Small intestine (tissue), 7 donors: ENCODE measurements around the gene TGFBI. TPM values are rescaled to one million over a fixed set of nuclear protein-coding genes. Genes with fewer than 3 reads are reported as not detected.

Source experiments
- DNase-seq, 2 donors: peaks; one replicate each; pipeline versions ENCODE4 v3.0.0 to v3.0.0-alpha.2; 2013
- FAIRE-seq: peaks from 2 replicates; lab custom pipeline; 2012; peaks lifted over from hg19 to GRCh38; lab: Jason Lieb, UNC
- H3K27ac ChIP-seq, 3 donors: one replicate each; pipeline ENCODE4 v1.5.1; 2013; ENCODE audit warnings: low read length in 2 of 3, mild to moderate bottlenecking in 2 of 3, control low read depth in 1 of 3, inconsistent platforms in 1 of 3, low read depth in 1 of 3, moderate library complexity in 1 of 3
- H3K27me3 ChIP-seq, 3 donors: one replicate each; pipeline ENCODE4 v1.6.1; 2013; ENCODE audit warnings: low read length in 3 of 3, inconsistent platforms in 1 of 3; ENCODE audit not compliant: control insufficient read depth in 3 of 3, insufficient read depth in 3 of 3
- H3K36me3 ChIP-seq, 3 donors: one replicate each; pipeline ENCODE4 v1.6.1; 2013; ENCODE audit warnings: low read length in 3 of 3, inconsistent platforms in 1 of 3, low read depth in 1 of 3, mild to moderate bottlenecking in 1 of 3, moderate library complexity in 1 of 3; ENCODE audit not compliant: control insufficient read depth in 3 of 3, insufficient read depth in 2 of 3
- H3K4me1 ChIP-seq, 3 donors: one replicate each; pipeline ENCODE4 v1.6.1; 2013; ENCODE audit warnings: low read length in 2 of 3, inconsistent platforms in 1 of 3, low read depth in 1 of 3, mild to moderate bottlenecking in 1 of 3, moderate library complexity in 1 of 3; ENCODE audit not compliant: control insufficient read depth in 3 of 3, insufficient read depth in 2 of 3
- H3K4me3 ChIP-seq, 3 donors: one replicate each; pipeline ENCODE4 v1.5.1; 2013; ENCODE audit warnings: low read length in 3 of 3, control low read depth in 1 of 3, inconsistent platforms in 1 of 3, low read depth in 1 of 3, mild to moderate bottlenecking in 1 of 3, moderate library complexity in 1 of 3
- H3K9me3 ChIP-seq, 2 donors: one replicate each; pipeline ENCODE4 v1.6.1; 2013; ENCODE audit warnings: low read depth in 1 of 2, low read length in 1 of 2; ENCODE audit not compliant: control insufficient read depth in 2 of 2, insufficient read depth in 1 of 2
- WGBS, 3 donors: extraction: QIAGEN DNeasy Blood & Tissue Kit; methylation state at CpG; one replicate each; pipeline ENCODE4 v1.1.7; 2013; 5-methylcytosine and 5-hydroxymethylcytosine counted together
- polyA plus RNA-seq, 4 donors: library from polyadenylated mRNA; stranded (reverse) in 3 of 4; unstranded in 1 of 4; fragments of 200-250 nt in 3 of 4; fragments of 120-200 nt in 1 of 4; gene quantifications; one replicate each; pipeline versions ENCODE4 v1.2.1 to v1.2.3, GENCODE V29; 2013
- donor health status: healthy with polysubstance abuse.
- donor health status: control.
- donor health status: control.
- donor health status: Bipolar disorder and iron deficiency.
- donor health status: healthy.

The TGFBI gene
- polyA plus RNA-seq, 4 donors, result 4.2 to 114 (median 48.3) TPM

DNA sequence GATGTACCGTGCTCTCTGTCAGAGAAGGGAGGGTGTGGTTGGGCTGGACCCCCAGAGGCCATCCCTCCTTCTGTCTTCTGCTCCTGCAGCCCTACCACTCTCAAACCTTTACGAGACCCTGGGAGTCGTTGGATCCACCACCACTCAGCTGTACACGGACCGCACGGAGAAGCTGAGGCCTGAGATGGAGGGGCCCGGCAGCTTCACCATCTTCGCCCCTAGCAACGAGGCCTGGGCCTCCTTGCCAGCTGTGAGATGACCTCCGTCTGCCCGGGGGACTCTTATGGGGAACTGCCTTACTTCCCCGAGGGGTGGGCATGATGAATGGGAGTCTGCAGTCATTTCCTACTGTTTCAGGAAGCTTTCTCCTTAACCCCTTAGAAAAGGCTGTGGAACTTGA lies 17.5 kb downstream of the TGFBI start:
- Histone ChIP-seq H3K27ac (no peak overlapping the region), H3K27me3 (no peaks in the 10 kb centered on the region), H3K4me1 (peaks cover 0 to 7% (median 3%) of the 10 kb centered on the region in 3 donors), H3K36me3 (peaks cover 0 to 24% (median 0%) of the 10 kb centered on the region in 3 donors), H3K9me3 (no peaks in the 10 kb centered on the region), H3K4me3 (no peak overlapping the region)
- DNase-seq (no peak), FAIRE-seq (no peak)
- whole genome bisulfite sequencing, 3 donors, result 85 to 88% (median 87%) methylated on average over 12 of the region's 12 CpGs

- no peak for DNase-seq
- no peak for FAIRE-seq
- Histone ChIP-seq H3K9me3 (no peaks in the 10 kb centered on the region), H3K36me3 (peaks cover 0 to 28% (median 0%) of the 10 kb centered on the region in 3 donors), H3K27ac (no peak overlapping the region), H3K27me3 (no peaks in the 10 kb centered on the region), H3K4me3 (no peak overlapping the region), H3K4me1 (peaks cover 0 to 4% (median 3%) of the 10 kb centered on the region in 3 donors)
- WGBS, 3 donors, result 80 to 94% (median 87%) methylated on average over 8 of the region's 8 CpGs
These were observed 19.1 kb downstream of the TGFBI start for GRCh38 chr5:136047858-136048257.

DNA sequence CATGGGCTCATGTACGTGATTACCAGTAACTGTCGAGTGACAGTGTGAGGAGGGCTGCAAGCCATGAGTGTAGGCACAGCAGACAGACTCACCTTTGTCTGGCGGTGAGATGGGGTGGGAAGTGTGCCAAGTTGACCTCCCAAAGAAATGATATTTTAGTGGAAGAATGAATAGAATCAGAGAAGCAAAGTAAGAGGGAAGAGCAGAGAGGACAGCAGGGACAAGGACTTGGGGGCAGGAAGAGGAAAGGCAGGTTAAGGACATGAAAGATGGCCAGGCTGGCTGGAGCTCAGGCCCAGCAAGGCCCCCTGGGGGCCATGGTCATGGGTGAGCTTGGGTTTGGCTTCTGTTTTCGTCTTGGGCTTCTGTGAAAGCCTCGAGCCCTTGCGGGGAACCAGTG lies 20.2 kb downstream of the TGFBI start:
- FAIRE-seq (no peak), DNase-seq (no peak)
- Histone ChIP-seq H3K27me3 (no peaks in the 10 kb centered on the region), H3K27ac (no peak overlapping the region), H3K4me1 (peaks cover 0 to 11% (median 0%) of the 10 kb centered on the region in 3 donors), H3K9me3 (no peaks in the 10 kb centered on the region), H3K4me3 (no peak overlapping the region), H3K36me3 (peaks cover 0 to 28% (median 0%) of the 10 kb centered on the region in 3 donors)
- 92 to 94% (median 94%) methylated on average over 6 of the region's 6 CpGs for WGBS, 3 donors

DNA sequence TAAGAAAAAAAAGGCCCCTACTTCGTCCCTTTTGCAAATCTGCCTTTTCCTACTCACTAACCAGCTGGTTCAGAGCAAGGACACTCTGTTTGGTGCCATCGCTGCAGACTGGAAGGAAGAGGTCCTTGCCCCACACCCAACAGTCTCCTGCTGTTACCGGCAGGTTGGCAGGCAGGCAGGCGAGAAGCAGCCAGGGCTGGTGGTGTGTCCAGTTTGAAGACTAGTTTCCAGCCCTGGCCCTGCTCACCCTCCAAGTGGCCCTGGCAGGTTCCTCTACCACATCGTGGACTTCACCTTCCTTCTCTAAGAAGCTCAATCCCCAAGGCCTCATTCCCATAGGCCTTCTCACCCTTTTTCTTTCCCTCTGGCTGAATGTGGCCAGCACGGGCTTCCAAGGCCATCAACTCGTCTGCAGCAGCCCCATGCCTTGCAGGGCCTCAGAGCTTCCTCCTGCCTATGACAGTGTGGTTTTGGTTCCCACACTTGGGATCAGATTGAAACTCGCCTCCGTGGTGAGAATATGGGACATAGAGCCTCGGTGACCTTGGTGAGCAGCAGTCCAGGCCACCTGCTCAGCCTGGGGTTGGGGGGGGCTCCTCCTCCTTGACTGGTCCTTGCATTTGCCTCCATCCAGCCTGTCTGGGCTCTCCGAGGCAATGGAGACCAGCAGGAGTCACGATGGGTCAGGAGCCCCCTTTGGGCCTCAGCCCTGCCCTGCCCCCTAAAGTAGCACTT lies 22.9 kb downstream of the TGFBI start:
- peaks cover 0 to 19% (median 0%) of the 10 kb centered on the region in 3 donors for H3K4me1 ChIP-seq
- peaks cover 0 to 25% (median 0%) of the 10 kb centered on the region in 3 donors for H3K36me3 ChIP-seq
- DNase-seq (no peak), FAIRE-seq (no peak)
- 82 to 86% (median 86%) methylated on average over 12 of the region's 12 CpGs for WGBS, 3 donors
- no peak overlapping the region for H3K27ac ChIP-seq
- no peak overlapping the region for H3K4me3 ChIP-seq
- H3K9me3 ChIP-seq, result no peaks in the 10 kb centered on the region
- no peaks in the 10 kb centered on the region for H3K27me3 ChIP-seq

DNA sequence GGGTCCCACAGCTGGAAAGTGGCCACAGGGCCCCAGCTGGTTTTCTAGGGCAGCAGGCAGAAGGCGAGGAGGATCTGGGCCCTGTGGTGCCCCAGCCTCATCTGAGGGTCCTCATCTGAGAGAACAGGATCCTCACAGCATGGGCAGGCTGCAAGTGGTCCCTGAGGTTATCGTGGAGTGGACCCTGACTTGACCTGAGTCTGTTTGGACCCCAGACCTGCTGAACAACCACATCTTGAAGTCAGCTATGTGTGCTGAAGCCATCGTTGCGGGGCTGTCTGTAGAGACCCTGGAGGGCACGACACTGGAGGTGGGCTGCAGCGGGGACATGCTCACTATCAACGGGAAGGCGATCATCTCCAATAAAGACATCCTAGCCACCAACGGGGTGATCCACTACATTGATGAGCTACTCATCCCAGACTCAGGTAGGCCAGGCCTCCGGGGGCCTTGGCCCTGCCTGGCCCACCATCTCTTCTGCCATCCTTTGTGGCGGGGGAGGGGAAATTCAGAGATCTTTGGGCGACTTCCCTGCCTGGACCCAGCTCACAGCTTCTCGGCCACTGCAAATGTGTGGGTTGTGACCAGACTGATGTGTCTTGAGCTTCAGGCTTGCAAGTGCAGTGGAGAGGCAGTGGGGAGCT lies 24.0 kb downstream of the TGFBI start:
- Histone ChIP-seq H3K27me3 (no peaks in the 10 kb centered on the region), H3K4me1 (peaks cover 0 to 29% (median 0%) of the 10 kb centered on the region in 3 donors), H3K27ac (peak overlapping the region in 1 of 3 donors; percentile 63), H3K4me3 (no peak overlapping the region), H3K36me3 (peaks cover 0 to 22% (median 0%) of the 10 kb centered on the region in 3 donors), H3K9me3 (no peaks in the 10 kb centered on the region)
- 92 to 95% (median 93%) methylated on average over 13 of the region's 13 CpGs for WGBS, 3 donors
- no peak for DNase-seq
- FAIRE-seq, result no peak

DNA sequence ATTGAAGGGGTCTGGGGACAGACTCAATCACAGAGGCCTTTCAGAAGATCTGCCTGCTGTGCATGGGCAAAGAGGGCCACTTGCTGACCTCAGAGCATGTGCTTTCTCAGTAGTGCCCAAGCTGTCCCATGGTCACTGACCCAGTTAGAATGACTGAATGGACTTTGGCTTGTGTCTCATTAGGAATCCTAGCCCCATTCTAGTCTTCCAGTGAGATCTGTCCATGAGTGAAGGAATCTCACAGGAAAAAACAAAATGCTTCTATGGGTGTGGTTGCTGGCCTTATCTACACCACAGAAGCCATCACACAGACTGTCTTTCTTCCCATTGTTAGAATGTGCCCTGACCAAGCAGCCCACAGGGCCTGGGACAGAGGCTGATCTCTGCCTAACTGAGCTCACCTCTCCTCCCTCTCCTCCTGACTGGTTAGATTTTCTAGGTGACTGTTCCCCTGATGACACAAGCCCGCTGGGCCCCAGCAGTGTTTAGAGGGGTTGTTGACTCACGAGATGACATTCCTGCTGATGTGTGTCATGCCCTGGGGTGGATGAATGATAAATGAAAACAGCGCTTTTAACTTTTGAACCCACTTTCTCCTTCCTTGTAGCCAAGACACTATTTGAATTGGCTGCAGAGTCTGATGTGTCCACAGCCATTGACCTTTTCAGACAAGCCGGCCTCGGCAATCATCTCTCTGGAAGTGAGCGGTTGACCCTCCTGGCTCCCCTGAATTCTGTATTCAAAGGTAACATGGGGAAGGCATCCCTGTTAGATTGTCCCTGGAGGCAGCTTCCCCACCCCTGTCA lies 24.8 kb downstream of the TGFBI start:
- WGBS, 3 donors, result 54 to 71% (median 64%) methylated on average over 6 of the region's 6 CpGs
- FAIRE-seq (no peak), DNase-seq (peak in 1 of 2 donors; percentile 85)
- H3K4me1 ChIP-seq, result peaks cover 0 to 35% (median 0%) of the 10 kb centered on the region in 3 donors
- no peak overlapping the region for H3K4me3 ChIP-seq
- H3K27ac ChIP-seq, result peak overlapping the region in 2 of 3 donors; percentile 4 to 63
- peaks cover 0 to 20% (median 0%) of the 10 kb centered on the region in 3 donors for H3K36me3 ChIP-seq
- no peaks in the 10 kb centered on the region for H3K27me3 ChIP-seq
- no peaks in the 10 kb centered on the region for H3K9me3 ChIP-seq

DNA sequence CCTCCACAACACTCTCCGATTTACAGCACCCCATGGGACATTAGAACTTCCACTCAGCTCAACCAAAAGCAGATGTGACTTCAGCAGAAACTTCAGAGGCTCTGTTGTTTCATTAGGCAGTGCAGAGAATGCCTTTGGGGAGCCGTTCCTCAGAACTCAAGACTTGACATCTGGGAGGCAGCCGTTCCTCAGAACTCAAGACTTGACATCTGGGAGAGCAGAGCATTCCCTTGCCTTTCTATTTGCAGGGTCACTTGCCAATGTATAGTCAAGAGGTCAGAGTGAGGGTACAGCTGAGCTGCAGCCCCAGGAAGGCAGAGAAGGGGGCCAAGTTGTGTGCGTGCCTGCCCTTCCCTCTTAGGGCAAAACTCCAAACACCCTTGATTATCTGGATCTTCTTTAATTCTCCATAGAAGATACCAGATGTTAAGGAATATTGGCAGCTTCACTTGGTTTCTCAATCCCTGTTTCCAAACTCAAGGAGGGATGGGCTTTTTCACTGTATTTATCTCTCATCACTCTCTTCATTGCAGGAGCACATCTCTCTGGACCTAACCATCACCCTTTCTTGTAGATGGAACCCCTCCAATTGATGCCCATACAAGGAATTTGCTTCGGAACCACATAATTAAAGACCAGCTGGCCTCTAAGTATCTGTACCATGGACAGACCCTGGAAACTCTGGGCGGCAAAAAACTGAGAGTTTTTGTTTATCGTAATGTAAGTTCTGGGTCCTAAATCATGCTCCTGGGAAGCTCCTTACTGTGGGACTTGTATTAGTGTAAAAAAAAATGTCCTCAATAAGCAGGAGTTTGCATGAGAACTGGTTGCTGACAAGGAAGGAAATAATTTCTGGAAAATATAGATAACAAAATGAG lies 25.6 kb downstream of the TGFBI start:
- Histone ChIP-seq H3K4me1 (peaks cover 0 to 41% (median 0%) of the 10 kb centered on the region in 3 donors), H3K36me3 (peaks cover 0 to 17% (median 0%) of the 10 kb centered on the region in 3 donors), H3K27me3 (no peaks in the 10 kb centered on the region), H3K27ac (peak overlapping the region in 1 of 3 donors; percentile 9), H3K4me3 (no peak overlapping the region), H3K9me3 (no peaks in the 10 kb centered on the region)
- FAIRE-seq, result no peak
- DNase-seq, result no peak
- 66 to 84% (median 82%) methylated on average over 7 of the region's 7 CpGs for WGBS, 3 donors
